Ovary (tissue), 9 donors: ENCODE results near the gene PLB1. TPM values are rescaled to one million over a fixed set of nuclear protein-coding genes. Genes with fewer than 3 reads are reported as not detected.

ENCODE experiments used
- DNase-seq, 5 donors: peaks; one replicate each; pipeline ENCODE4 v3.0.0-alpha.2; 2019 to 2020
- H3K27ac ChIP-seq, 2 donors: fragments of 200-600 bp; one replicate each; pipeline versions ENCODE4 v1.5.1 to v1.8.0; 2019 to 2022
- H3K27me3 ChIP-seq: fragments of 200-600 bp; one replicate; pipeline ENCODE4 v1.8.0; 2022
- H3K36me3 ChIP-seq: fragments of 200-600 bp; sonication (generic); one replicate; pipeline ENCODE4 v1.5.1; 2019
- H3K4me1 ChIP-seq: one replicate; pipeline ENCODE4 v1.8.1; 2013; ENCODE audit warnings: mild to moderate bottlenecking, moderate library complexity; ENCODE audit not compliant: insufficient read depth
- H3K4me3 ChIP-seq: fragments of 200-600 bp; sonication (generic); one replicate; pipeline ENCODE4 v1.5.1; 2017
- H3K9me3 ChIP-seq, 2 donors: fragments of 200-600 bp in 1 of 2; sonication (generic) in 1 of 2; one replicate each; pipeline versions ENCODE4 v1.5.1 to v1.8.1; 2013 to 2019; ENCODE audit warnings: mild to moderate bottlenecking in 1 of 2, moderate library complexity in 1 of 2
- CTCF ChIP-seq, 3 donors: fragments of 450-650 bp in 2 of 3; fragments of 200-600 bp in 1 of 3; IDR thresholded peaks; one replicate each; pipeline versions ENCODE4 v1.5.1 to v1.8.0; 2016 to 2022; ENCODE audit warnings: antibody characterized with exemption in 3 of 3, mild to moderate bottlenecking in 1 of 3
- EP300 ChIP-seq: sonication (generic); formaldehyde crosslinking; IDR thresholded peaks from one replicate; pipeline ENCODE4 v1.6.1; 2017; ENCODE audit warnings: antibody characterized with exemption
- POLR2A ChIP-seq: fragments of 450-650 bp; IDR thresholded peaks from one replicate; pipeline ENCODE4 v1.6.1; 2017; ENCODE audit warnings: antibody characterized with exemption, mild to moderate bottlenecking, moderate library complexity
- WGBS, 3 donors: extraction: QIAGEN DNeasy Blood & Tissue Kit in 1 of 3; methylation state at CpG; one replicate each; pipeline versions ENCODE4 v1.1.5 to v1.1.7; 2013 to 2017; 5-methylcytosine and 5-hydroxymethylcytosine counted together
- intact Hi-C, 4 donors: fragments of 100-400 bp; cut with DNase I; formaldehyde crosslinking; loops; one replicate each; pipeline versions ENCODE4 v1.11.0 to v1.15.1; 2022 to 2023
- polyA plus RNA-seq, 2 donors: library from polyadenylated mRNA; stranded (reverse); fragments of 200-250 nt in 1 of 2; fragments of 350-450 nt in 1 of 2; fragmentation: Illumina TruSeq in 1 of 2; extraction: RNeasy Lipid Tissue Mini Kit (QIAGEN cat#74804) in 1 of 2; gene quantifications; one replicate each; pipeline ENCODE4 v1.2.3, GENCODE V29; 2013 to 2014
- total RNA-seq, 7 donors: library from RNA; depleted of rRNA in 2 of 7; stranded (reverse); fragments of >200 nt in 2 of 7; fragmentation: NEBNext Ultra II Directional in 3 of 7; extraction: Animal tissue kit (Norgen Biotek cat#: 25700) in 3 of 7; gene quantifications; one replicate each; pipeline versions ENCODE4 v1.1.0 to v1.2.4, GENCODE V29; 2016 to 2023
- donor health status: DM: no; HTN: no; CAD: no; lungs with moderate emphysema.
- donor health status: DM: no; HTN: no; CAD: no.
- donor health status: Bipolar disorder and iron deficiency.
- donor health status: DM: yes; HTN: yes; CAD: no.
- donor health status: DM: no; HTN: no; CAD: no.
- donor health status: DM: yes; HTN: yes; CAD: no.

PLB1 gene
- total and polyA plus RNA-seq, 9 donors = 0.99 to 9.3 (median 2.7) TPM

DNA sequence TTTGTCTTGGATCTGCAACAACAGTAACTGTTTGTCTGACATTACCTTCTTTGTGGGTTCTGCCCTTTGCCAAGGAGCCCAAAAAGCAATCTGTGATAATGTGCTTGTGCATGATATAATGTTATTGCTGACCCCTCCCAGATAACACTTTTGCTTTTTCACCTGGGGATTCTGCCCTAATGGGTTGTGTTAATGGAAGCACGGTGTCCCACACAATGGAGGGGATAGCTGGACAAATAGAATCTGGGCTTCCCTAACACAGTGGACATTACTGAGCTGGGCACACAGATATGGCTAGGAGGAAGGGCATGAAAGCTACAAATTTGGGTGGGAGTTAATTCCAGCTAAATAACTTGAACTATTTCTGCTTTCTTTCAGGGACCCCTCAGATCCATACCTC, 20.6 kb downstream of the PLB1 start:
- intact Hi-C loops = no loop called here
- TF ChIP-seq EP300 (no peak), CTCF (IDR thresholded peaks at IDR 0.05) (no peak), POLR2A (no peak)
- DNase-seq = no peak
- Histone ChIP-seq H3K27me3 (no peaks in the 10 kb centered on the region), H3K4me1 (no peaks in the 10 kb centered on the region), H3K9me3 (no peaks in the 10 kb centered on the region), H3K4me3 (no peak overlapping the region), H3K27ac (no peak overlapping the region), H3K36me3 (no peaks in the 10 kb centered on the region)
- WGBS, 3 donors = 85 to 90% (median 90%) methylated on average over 1 of the region's 1 CpG

- TF ChIP-seq EP300 = no peak
- TF ChIP-seq POLR2A = no peak
- no peak for TF ChIP-seq CTCF (IDR thresholded peaks at IDR 0.05)
- no peaks in the 10 kb centered on the region for H3K9me3 ChIP-seq
- H3K4me3 ChIP-seq = no peak overlapping the region
- no peak overlapping the region for H3K27ac ChIP-seq
- H3K27me3 ChIP-seq = no peaks in the 10 kb centered on the region
- no peak for DNase-seq
- intact Hi-C loops = no loop called here
- H3K36me3 ChIP-seq = no peaks in the 10 kb centered on the region
- H3K4me1 ChIP-seq = peaks cover 2% of the 10 kb centered on the region
- 33 to 42% (median 39%) methylated on average over 6 of the region's 6 CpGs for WGBS, 3 donors
Measured at GRCh38 chr2:28516950-28517349, 21.1 kb downstream of the PLB1 start.

- intact Hi-C loops = loop anchor here in 1 of 4 donors (5.0 kb wide), 1 partner anchor 1929 kb away; no protein-coding TSS in a partner anchor
- no peak for TF ChIP-seq CTCF (IDR thresholded peaks at IDR 0.05)
- TF ChIP-seq POLR2A = no peak
- no peak for TF ChIP-seq EP300
- no peak overlapping the region for H3K4me3 ChIP-seq
- peaks cover 2% of the 10 kb centered on the region for H3K4me1 ChIP-seq
- no peaks in the 10 kb centered on the region for H3K9me3 ChIP-seq
- no peak overlapping the region for H3K27ac ChIP-seq
- 0 to 9% (median 6%) methylated on average over 3 of the region's 3 CpGs for WGBS, 3 donors
- no peaks in the 10 kb centered on the region for H3K36me3 ChIP-seq
- H3K27me3 ChIP-seq = no peaks in the 10 kb centered on the region
- DNase-seq = no peak
Measured at GRCh38 chr2:28521663-28522062, 25.8 kb downstream of the PLB1 start.

DNA sequence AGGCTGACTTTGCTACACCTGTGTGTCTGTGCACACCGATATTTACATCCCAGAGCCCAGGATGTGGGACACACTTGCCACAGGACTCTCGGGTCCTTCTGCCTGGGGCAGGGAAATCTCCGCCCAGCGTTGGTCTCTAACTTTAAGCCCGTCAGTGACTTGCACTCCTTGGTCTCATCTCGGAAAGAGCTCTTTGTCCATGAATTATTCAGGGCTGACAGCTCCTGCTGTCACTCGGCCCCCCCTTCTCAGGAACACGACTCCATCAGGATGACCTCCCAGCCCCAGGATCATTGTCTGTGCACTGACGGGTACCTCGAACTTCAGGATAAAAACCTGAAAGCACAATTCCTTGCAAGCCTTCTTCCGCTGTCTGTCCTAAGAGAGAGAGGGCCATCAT, 26.6 kb downstream of the PLB1 start:
- H3K9me3 ChIP-seq = no peaks in the 10 kb centered on the region
- no peaks in the 10 kb centered on the region for H3K27me3 ChIP-seq
- 74 to 84% (median 79%) methylated on average over 11 of the region's 11 CpGs for WGBS, 3 donors
- H3K4me1 ChIP-seq = peaks cover 2% of the 10 kb centered on the region
- no peak for DNase-seq
- H3K36me3 ChIP-seq = no peaks in the 10 kb centered on the region
- no peak for TF ChIP-seq POLR2A
- TF ChIP-seq EP300 = no peak
- no peak for TF ChIP-seq CTCF (IDR thresholded peaks at IDR 0.05)
- H3K4me3 ChIP-seq = no peak overlapping the region
- no peak overlapping the region for H3K27ac ChIP-seq
- intact Hi-C loops = loop anchor here in 1 of 4 donors (5.0 kb wide), 1 partner anchor 1930 kb away; no protein-coding TSS in a partner anchor
